IPS-15b (cell line): ENCODE data around the gene UPK1B.

Experiments
- H3K27me3 ChIP-seq: one replicate; pipeline ENCODE4 v1.6.1; 2013; ENCODE audit warnings: low read length; ENCODE audit not compliant: control insufficient read depth, insufficient read depth
- H3K36me3 ChIP-seq: one replicate; pipeline ENCODE4 v1.6.1; 2013; ENCODE audit warnings: low read length; ENCODE audit not compliant: control insufficient read depth, insufficient read depth
- H3K4me1 ChIP-seq: one replicate; pipeline ENCODE4 v1.6.1; 2013; ENCODE audit warnings: mild to moderate bottlenecking, low read length; ENCODE audit not compliant: control insufficient read depth, insufficient read depth
- H3K4me3 ChIP-seq: one replicate; pipeline ENCODE4 v1.5.1; 2013; ENCODE audit warnings: low read depth, low read length
- H3K9ac ChIP-seq: one replicate; pipeline ENCODE4 v1.6.1; 2013; ENCODE audit warnings: low read depth, mild to moderate bottlenecking, low read length
- H3K9me3 ChIP-seq: one replicate; pipeline ENCODE4 v1.6.1; 2013; ENCODE audit warnings: mild to moderate bottlenecking, low read length; ENCODE audit not compliant: control insufficient read depth, insufficient read depth

UPK1B gene

DNA sequence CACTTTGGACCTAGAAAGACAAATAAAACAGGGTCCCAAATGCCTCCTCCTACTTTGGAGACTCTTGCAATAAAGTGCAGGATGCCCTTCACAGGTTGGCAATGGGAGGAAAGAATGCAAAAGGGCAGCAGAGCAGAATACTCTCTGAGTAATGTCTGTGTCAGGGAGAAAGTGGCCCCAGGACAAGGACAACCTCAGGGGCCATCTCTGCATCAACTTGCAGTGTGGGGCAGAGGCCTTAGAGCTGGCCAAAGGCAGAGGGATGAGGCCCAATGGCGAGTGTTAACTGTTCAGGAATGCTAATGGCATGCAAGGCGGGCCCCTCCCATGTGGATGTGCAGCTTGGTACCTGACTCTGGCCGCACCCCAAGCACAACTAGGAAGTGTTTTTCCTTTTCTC lies 8.4 kb downstream of the UPK1B start:
- Histone ChIP-seq H3K4me3 (no peak overlapping the region), H3K4me1 (no peaks in the 10 kb centered on the region), H3K27me3 (no peaks in the 10 kb centered on the region), H3K9me3 (no peaks in the 10 kb centered on the region), H3K9ac (no peak overlapping the region), H3K36me3 (no peaks in the 10 kb centered on the region)

- Histone ChIP-seq H3K36me3 (no peaks in the 10 kb centered on the region), H3K9me3 (no peaks in the 10 kb centered on the region), H3K9ac (no peak overlapping the region), H3K27me3 (no peaks in the 10 kb centered on the region), H3K4me3 (no peak overlapping the region), H3K4me1 (no peaks in the 10 kb centered on the region)
These were observed 10.7 kb downstream of the UPK1B start for GRCh38 chr3:119184111-119184510.

DNA sequence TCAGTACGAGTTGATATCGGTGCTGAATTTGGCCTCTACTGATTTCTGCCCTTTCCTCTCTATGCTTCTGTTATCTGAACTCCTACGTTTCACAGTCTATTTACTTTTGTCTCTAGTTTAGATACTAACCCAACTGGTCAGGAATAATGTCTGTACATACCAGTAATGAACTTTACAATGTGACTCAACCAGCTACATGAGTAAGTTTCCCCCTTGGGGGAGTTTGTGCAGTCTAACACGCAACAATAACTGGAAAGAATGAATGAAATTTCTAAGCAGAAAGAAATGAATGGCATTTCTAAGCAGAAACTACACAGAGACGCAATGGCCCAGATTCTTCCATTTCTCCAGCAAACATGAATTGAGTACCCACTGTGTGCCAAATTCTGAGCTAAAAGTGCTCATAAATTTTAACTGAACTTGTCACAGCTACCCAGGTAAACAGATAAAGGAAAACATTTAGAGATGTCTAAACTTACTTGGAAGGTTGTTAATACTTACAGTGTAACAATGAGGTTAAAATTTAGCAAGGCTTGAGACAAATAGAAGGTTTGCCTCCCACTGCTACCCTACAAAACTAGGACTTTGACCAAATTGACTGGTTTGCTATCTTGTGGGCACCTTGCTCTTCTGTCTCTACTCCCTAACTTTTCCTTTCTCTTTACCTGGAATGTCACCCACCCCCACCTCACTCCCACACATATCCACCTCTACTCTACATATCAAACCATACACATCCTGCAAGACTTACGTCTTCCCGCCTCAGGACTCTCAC lies 11.6 kb downstream of the UPK1B start:
- Histone ChIP-seq H3K9me3 (no peaks in the 10 kb centered on the region), H3K27me3 (no peaks in the 10 kb centered on the region), H3K4me3 (no peak overlapping the region), H3K4me1 (no peaks in the 10 kb centered on the region), H3K9ac (no peak overlapping the region), H3K36me3 (no peaks in the 10 kb centered on the region)

DNA sequence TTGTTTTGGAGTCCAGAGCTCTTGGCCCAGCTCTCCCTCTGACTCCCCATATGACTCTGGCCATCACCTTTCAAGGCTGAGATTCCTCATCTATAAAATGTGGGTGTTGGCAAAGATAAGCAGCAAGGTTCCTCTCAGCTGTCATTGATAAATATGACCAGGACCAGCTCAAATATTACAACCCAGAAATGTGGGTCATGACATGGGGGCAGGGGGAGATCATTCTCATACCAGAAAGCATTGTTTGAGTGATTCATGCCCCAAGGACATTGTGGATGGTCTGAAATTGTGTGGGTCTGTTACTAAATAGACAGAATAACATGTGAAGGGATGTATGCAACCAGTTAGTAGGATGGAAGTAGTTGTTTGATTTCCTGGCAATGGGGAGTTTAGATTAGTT lies 13.9 kb downstream of the UPK1B start:
- Histone ChIP-seq H3K9ac (no peak overlapping the region), H3K27me3 (no peaks in the 10 kb centered on the region), H3K4me1 (no peaks in the 10 kb centered on the region), H3K36me3 (no peaks in the 10 kb centered on the region), H3K9me3 (no peaks in the 10 kb centered on the region), H3K4me3 (no peak overlapping the region)

DNA sequence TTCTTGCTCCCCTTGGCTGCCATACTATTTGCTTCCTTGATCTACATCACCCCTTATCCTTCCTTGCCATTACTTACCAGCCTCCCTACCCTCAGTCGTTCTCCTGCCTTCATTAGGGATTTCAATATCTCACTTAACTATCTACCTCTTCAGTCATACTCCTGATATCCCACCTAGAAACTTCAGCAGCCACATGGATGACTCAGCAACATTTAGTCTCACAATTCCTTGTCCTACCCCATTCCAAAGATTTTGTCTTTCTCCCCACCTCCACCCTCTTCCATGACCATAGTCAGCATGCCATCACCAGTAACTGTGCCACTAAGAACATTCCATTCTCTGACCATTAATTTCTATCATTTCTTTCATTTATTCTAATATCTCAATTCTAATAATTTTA lies 18.4 kb downstream of the UPK1B start:
- Histone ChIP-seq H3K36me3 (no peaks in the 10 kb centered on the region), H3K4me1 (no peaks in the 10 kb centered on the region)

DNA sequence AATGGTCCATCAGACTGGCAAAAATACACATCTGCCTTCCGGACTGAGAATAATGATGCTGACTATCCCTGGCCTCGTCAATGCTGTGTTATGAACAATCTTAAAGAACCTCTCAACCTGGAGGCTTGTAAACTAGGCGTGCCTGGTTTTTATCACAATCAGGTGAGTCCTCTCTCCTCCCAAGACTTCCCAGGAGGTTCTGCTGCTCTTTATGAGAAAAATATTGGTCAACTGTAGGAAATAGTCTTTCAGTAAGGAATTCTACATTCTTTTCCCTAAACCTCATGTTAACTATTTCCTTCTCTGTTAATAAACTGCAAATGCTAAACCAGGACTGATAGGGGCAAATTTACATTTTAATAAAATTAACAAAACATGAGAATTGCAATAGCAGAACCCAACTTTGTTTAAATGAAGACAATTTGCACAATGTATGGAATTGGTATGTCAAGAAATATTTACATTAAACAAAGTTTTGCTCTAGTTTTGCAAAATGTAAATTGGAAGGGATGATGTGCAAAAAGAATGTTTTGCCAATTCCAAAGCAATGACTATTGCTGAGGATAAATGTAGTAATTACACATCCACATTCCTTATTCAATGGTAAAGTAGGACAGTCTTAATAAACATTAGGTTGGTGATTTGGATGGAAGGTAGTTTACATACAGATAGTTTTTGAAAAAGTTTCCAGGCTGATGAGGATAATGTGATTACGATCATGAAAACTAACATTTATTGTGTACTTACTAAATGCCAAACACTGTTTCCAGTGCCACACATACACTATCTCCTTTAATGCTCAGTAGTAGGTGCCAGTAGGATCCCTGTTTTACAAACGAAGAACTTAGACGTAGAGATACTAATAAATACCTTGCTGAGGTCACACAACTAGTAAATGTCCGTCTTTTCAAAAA lies 21.1 kb downstream of the UPK1B start:
- Histone ChIP-seq H3K9ac (no peak overlapping the region), H3K4me1 (no peaks in the 10 kb centered on the region), H3K9me3 (no peaks in the 10 kb centered on the region), H3K27me3 (no peaks in the 10 kb centered on the region), H3K4me3 (no peak overlapping the region), H3K36me3 (no peaks in the 10 kb centered on the region)

More for the DNA sequence above, 18.4 kb downstream of the UPK1B start:
- Histone ChIP-seq H3K9ac (no peak overlapping the region), H3K27me3 (no peaks in the 10 kb centered on the region), H3K4me3 (no peak overlapping the region), H3K9me3 (no peaks in the 10 kb centered on the region)

DNA sequence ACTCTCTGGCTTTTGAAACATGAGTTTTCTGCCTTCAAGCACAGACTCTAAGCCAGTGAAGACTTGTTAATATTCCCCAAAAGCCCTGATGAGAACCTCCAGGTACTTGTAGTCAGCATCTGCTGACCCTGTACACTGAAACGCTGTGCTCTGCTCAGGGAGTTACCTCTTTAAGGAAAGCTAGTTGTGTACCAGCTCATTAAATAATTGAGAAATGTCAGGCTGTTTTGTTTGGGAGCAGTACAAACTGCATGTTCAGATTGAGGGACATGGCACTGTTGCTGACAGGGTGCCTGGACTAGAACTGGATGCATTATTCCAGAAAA lies 21.7 kb downstream of the UPK1B start:
- Histone ChIP-seq H3K36me3 (no peaks in the 10 kb centered on the region), H3K9me3 (no peaks in the 10 kb centered on the region), H3K4me1 (no peaks in the 10 kb centered on the region), H3K4me3 (no peak overlapping the region), H3K27me3 (no peaks in the 10 kb centered on the region), H3K9ac (no peak overlapping the region)

DNA sequence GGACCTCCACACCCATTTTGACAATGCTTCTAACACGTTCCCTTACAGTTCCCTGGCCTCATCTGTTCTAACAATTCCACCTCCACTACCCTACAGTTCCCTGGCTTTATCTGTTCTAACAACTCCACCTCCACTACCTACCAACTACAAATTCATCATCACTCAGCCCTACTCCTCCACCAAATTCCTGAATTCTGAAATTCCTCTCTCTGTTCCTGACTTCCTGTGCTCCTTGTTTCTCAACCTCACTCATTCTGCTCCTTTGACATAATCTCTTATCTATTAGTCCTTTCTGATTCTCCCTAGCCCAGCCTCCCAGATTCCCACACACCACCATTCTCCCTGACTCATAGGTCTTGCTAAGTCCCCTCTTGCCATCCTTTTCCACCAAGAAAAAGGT lies 22.5 kb downstream of the UPK1B start:
- H3K4me3 ChIP-seq = no peak overlapping the region
- H3K9ac ChIP-seq = no peak overlapping the region
- no peaks in the 10 kb centered on the region for H3K36me3 ChIP-seq
- no peaks in the 10 kb centered on the region for H3K27me3 ChIP-seq
- H3K9me3 ChIP-seq = no peaks in the 10 kb centered on the region
- H3K4me1 ChIP-seq = no peaks in the 10 kb centered on the region

- H3K9ac ChIP-seq = no peak overlapping the region
- H3K36me3 ChIP-seq = no peaks in the 10 kb centered on the region
- no peaks in the 10 kb centered on the region for H3K4me1 ChIP-seq
- no peaks in the 10 kb centered on the region for H3K27me3 ChIP-seq
- no peaks in the 10 kb centered on the region for H3K9me3 ChIP-seq
- H3K4me3 ChIP-seq = no peak overlapping the region
These were observed 31.8 kb downstream of the UPK1B start for GRCh38 chr3:119205209-119205608.

GRCh38 chr3:119205685-119206084 lies 32.3 kb downstream of the UPK1B start:
- Histone ChIP-seq H3K4me1 (no peaks in the 10 kb centered on the region), H3K9me3 (no peaks in the 10 kb centered on the region), H3K27me3 (no peaks in the 10 kb centered on the region), H3K9ac (no peak overlapping the region), H3K4me3 (no peak overlapping the region), H3K36me3 (no peaks in the 10 kb centered on the region)

- Histone ChIP-seq H3K4me1 (no peaks in the 10 kb centered on the region), H3K9ac (no peak overlapping the region), H3K36me3 (no peaks in the 10 kb centered on the region), H3K4me3 (no peak overlapping the region), H3K9me3 (no peaks in the 10 kb centered on the region), H3K27me3 (no peaks in the 10 kb centered on the region)
These were observed 33.5 kb downstream of the UPK1B start for GRCh38 chr3:119206611-119207511.
